ENCODE results near the gene LCN1. TPM values are rescaled to one million over a fixed set of nuclear protein-coding genes. Genes with fewer than 3 reads are reported as not detected.

LCN1 gene
- total RNA-seq, 2 experiments from 2014 or later, result not detected

- CTCF ChIA-PET (ENCODE audit: unreplicated experiment), result no interaction called here
- H3K9me2 ChIP-seq (ENCODE audit: insufficient read depth, low read length), result no peaks in the 10 kb centered on the region
- no peak for TF ChIP-seq EZH2phosphoT487 (IDR thresholded peaks at IDR 0.05; ENCODE audit: borderline replicate concordance, low read depth, low read length)
- TF ChIP-seq CTCF (conservative IDR thresholded peaks at IDR 0.05; ENCODE audit: low read length), result no peak
These were observed 6.7 kb upstream of the LCN1 start for GRCh38 chr9:135514342-135515082.

GRCh38 chr9:135515083-135515951 is 5.9 kb upstream of the LCN1 start:
- no TSS peak for BruUV-seq (replicated peaks)
- no peaks in the 10 kb centered on the region for H3K9me3 ChIP-seq (ENCODE audit: low read length)
- no peak for DNase-seq (ENCODE audit: low spot score)
- no peaks in the 10 kb centered on the region for H3K79me2 ChIP-seq (ENCODE audit: insufficient read depth, low read depth, low read length)
- intact Hi-C loops (cut with micrococcal nuclease; ENCODE audit: unreplicated experiment), result no loop called here
- no peaks in the 10 kb centered on the region for H3K36me3 ChIP-seq (ENCODE audit: insufficient read depth, low read length)
- H4K20me1 ChIP-seq (ENCODE audit: insufficient read depth, low read length), result no peaks in the 10 kb centered on the region
- no peak overlapping the region for H3K4me2 ChIP-seq (ENCODE audit: low read length)
- H3K9me2 ChIP-seq (ENCODE audit: insufficient read depth, low read length), result no peaks in the 10 kb centered on the region
- POLR2A ChIA-PET, result no interaction called here
- H2AFZ ChIP-seq (ENCODE audit: low read length), result no peak overlapping the region
- no peak overlapping the region for H3K27ac ChIP-seq (ENCODE audit: low read depth, low read length, poor library complexity, severe bottlenecking)
- TF ChIP-seq CTCF (conservative IDR thresholded peaks at IDR 0.05; ENCODE audit: low read length), result no peak
- no peak for TF ChIP-seq EZH2phosphoT487 (IDR thresholded peaks at IDR 0.05; ENCODE audit: borderline replicate concordance, low read depth, low read length)
- H3K4me3 ChIP-seq (ENCODE audit: low read depth, low read length, poor library complexity, severe bottlenecking), result no peak overlapping the region
- CTCF ChIA-PET (ENCODE audit: unreplicated experiment), result no interaction called here
- no peaks in the 10 kb centered on the region for H3K4me1 ChIP-seq (ENCODE audit: insufficient read depth, low read length, poor library complexity, severe bottlenecking)

More at GRCh38 chr9:135514342-135515082, 6.7 kb upstream of the LCN1 start:
- Histone ChIP-seq H3K4me1 (ENCODE audit: insufficient read depth, low read length, poor library complexity, severe bottlenecking) (no peaks in the 10 kb centered on the region), H3K9me3 (ENCODE audit: low read length) (no peaks in the 10 kb centered on the region), H3K4me3 (ENCODE audit: low read depth, low read length, poor library complexity, severe bottlenecking) (no peak overlapping the region), H3K36me3 (ENCODE audit: insufficient read depth, low read length) (no peaks in the 10 kb centered on the region), H3K4me2 (ENCODE audit: low read length) (no peak overlapping the region), H2AFZ (ENCODE audit: low read length) (no peak overlapping the region), H3K27ac (ENCODE audit: low read depth, low read length, poor library complexity, severe bottlenecking) (no peak overlapping the region), H4K20me1 (ENCODE audit: insufficient read depth, low read length) (no peaks in the 10 kb centered on the region), H3K79me2 (ENCODE audit: insufficient read depth, low read depth, low read length) (no peaks in the 10 kb centered on the region)
- POLR2A ChIA-PET, result interaction anchor here (0.6 kb wide), 1 partner anchor 1340 kb away, joined by 3 read pairs; no protein-coding TSS in a partner anchor
- no TSS peak for BruUV-seq (replicated peaks)
- intact Hi-C loops (cut with micrococcal nuclease; ENCODE audit: unreplicated experiment), result no loop called here
- DNase-seq (ENCODE audit: low spot score), result no peak
